Measurements from ENCODE around the gene ZNF302. TPM values are rescaled to one million over a fixed set of nuclear protein-coding genes. Genes with fewer than 3 reads are reported as not detected.
A peak's percentile ranks its signal among the peaks of the same experiment; 100 is the strongest.

ZNF302 gene
- total RNA-seq: 10 to 100 TPM in 1 of 4 donors, 1 to 10 TPM in 3; 6.0 to 23.5 (median 6.2) TPM

GRCh38 chr19:34677386-34678084 is at the start of gene ZNF302:
ZNF302 (plus strand) TSS chr19:34677678; CDS start chr19:34678805, 1,127 bp downstream.
- intact Hi-C loops (cut with DNase I): no loop called here
- peak within 1 kb of the TSS; percentile 91 to 98 (median 96) for H3K27ac ChIP-seq
- peak within 1 kb of the TSS; percentile 61 to 90 (median 77) for H3K4me3 ChIP-seq
- DNase-seq: peak; percentile 84
- WGBS, 2 donors: 0% methylated on average over 3 to 7 of the region's 74 CpGs
- peaks cover 0 to 41% (median 7%) of the 10 kb centered on the region in 3 donors for H3K36me3 ChIP-seq
- peaks cover 0 to 27% (median 12%) of the 10 kb centered on the region in 3 donors for H3K4me1 ChIP-seq
- peaks cover 0 to 33% (median 12%) of the 10 kb centered on the region in 3 donors for H3K9me3 ChIP-seq
- H3K27me3 ChIP-seq: no peaks in the 10 kb centered on the region
- TF ChIP-seq POLR2A (IDR thresholded peaks at IDR 0.05): peak in 2 of 4 donors; percentile 64 to 67
- TF ChIP-seq, protein P1, sequence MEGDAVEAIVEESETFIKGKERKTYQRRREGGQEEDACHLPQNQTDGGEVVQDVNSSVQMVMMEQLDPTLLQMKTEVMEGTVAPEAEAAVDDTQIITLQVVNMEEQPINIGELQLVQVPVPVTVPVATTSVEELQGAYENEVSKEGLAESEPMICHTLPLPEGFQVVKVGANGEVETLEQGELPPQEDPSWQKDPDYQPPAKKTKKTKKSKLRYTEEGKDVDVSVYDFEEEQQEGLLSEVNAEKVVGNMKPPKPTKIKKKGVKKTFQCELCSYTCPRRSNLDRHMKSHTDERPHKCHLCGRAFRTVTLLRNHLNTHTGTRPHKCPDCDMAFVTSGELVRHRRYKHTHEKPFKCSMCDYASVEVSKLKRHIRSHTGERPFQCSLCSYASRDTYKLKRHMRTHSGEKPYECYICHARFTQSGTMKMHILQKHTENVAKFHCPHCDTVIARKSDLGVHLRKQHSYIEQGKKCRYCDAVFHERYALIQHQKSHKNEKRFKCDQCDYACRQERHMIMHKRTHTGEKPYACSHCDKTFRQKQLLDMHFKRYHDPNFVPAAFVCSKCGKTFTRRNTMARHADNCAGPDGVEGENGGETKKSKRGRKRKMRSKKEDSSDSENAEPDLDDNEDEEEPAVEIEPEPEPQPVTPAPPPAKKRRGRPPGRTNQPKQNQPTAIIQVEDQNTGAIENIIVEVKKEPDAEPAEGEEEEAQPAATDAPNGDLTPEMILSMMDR (IDR thresholded peaks at IDR 0.05): peak in 2 of 6 experiments; percentile 7 to 10

- Histone ChIP-seq H3K4me3 (no peak overlapping the region), H3K36me3 (no peaks in the 10 kb centered on the region), H3K27ac (no peak overlapping the region), H3K27me3 (no peaks in the 10 kb centered on the region), H3K4me1 (no peaks in the 10 kb centered on the region), H3K9me3 (peaks cover 0 to 22% (median 14%) of the 10 kb centered on the region in 3 donors)
- DNase-seq: no peak
- 70 to 90% methylated on average over 2 of the region's 2 CpGs for WGBS, 2 donors
- TF ChIP-seq, protein P1 (IDR thresholded peaks at IDR 0.05): no peak
- no peak for TF ChIP-seq POLR2A (IDR thresholded peaks at IDR 0.05)
- intact Hi-C loops (cut with DNase I): no loop called here
Measured at GRCh38 chr19:34633802-34634201, 43.7 kb upstream of the ZNF302 start.

GRCh38 chr19:34639491-34640085 is 37.9 kb upstream of the ZNF302 start:
- no peaks in the 10 kb centered on the region for H3K27me3 ChIP-seq
- intact Hi-C loops (cut with DNase I): loop anchor here (5.0 kb wide), 1 partner anchor 73 kb away; no protein-coding TSS in a partner anchor
- H3K36me3 ChIP-seq: no peaks in the 10 kb centered on the region
- no peak overlapping the region for H3K27ac ChIP-seq
- no peak overlapping the region for H3K4me3 ChIP-seq
- H3K9me3 ChIP-seq: peaks cover 0 to 13% (median 11%) of the 10 kb centered on the region in 3 donors
- 20 to 23% methylated on average over 4 of the region's 4 CpGs for WGBS, 2 donors
- no peak for TF ChIP-seq POLR2A (IDR thresholded peaks at IDR 0.05)
- TF ChIP-seq, protein P1 (IDR thresholded peaks at IDR 0.05): peak; percentile 58 to 75 (median 66)
- no peaks in the 10 kb centered on the region for H3K4me1 ChIP-seq
- no peak for DNase-seq

GRCh38 chr19:34642241-34642640 is 35.2 kb upstream of the ZNF302 start:
- TF ChIP-seq, protein P1 (IDR thresholded peaks at IDR 0.05): no peak
- TF ChIP-seq POLR2A (IDR thresholded peaks at IDR 0.05): no peak
- WGBS, 2 donors: 70 to 80% methylated on average over 3 to 4 of the region's 4 CpGs
- intact Hi-C loops (cut with DNase I): loop anchor here (5.0 kb wide), 1 partner anchor 70 kb away; no protein-coding TSS in a partner anchor

GRCh38 chr19:34644991-34645461 is 32.5 kb upstream of the ZNF302 start:
- no peaks in the 10 kb centered on the region for H3K4me1 ChIP-seq
- 63 to 67% methylated on average over 3 to 9 of the region's 10 CpGs for WGBS, 2 donors
- intact Hi-C loops (cut with DNase I): loop anchor here (5.0 kb wide), 1 partner anchor 67 kb away; no protein-coding TSS in a partner anchor
- TF ChIP-seq, protein P1 (IDR thresholded peaks at IDR 0.05): no peak
- no peak for TF ChIP-seq POLR2A (IDR thresholded peaks at IDR 0.05)
- DNase-seq: no peak
- H3K27me3 ChIP-seq: no peaks in the 10 kb centered on the region
- H3K27ac ChIP-seq: no peak overlapping the region
- H3K4me3 ChIP-seq: no peak overlapping the region
- H3K36me3 ChIP-seq: no peaks in the 10 kb centered on the region
- no peaks in the 10 kb centered on the region for H3K9me3 ChIP-seq

More at GRCh38 chr19:34642241-34642640, 35.2 kb upstream of the ZNF302 start:
- no peaks in the 10 kb centered on the region for H3K27me3 ChIP-seq
- H3K9me3 ChIP-seq: no peaks in the 10 kb centered on the region
- DNase-seq: no peak
- no peaks in the 10 kb centered on the region for H3K36me3 ChIP-seq
- H3K4me3 ChIP-seq: no peak overlapping the region
- H3K4me1 ChIP-seq: no peaks in the 10 kb centered on the region
- H3K27ac ChIP-seq: no peak overlapping the region
